Neutrophil (primary cell): ENCODE measurements around the gene ERGIC1.
A peak's percentile ranks its signal among the peaks of the same experiment; 100 is the strongest.
"Not testable (repeated sequence)": the region's sequence is repeated elsewhere in the genome, so short reads cannot be mapped to it uniquely, and the experiment has no call there.

Source experiments
- H3K27ac ChIP-seq: fragments of 200-600 bp; sonication (generic); 2 replicates; pipeline ENCODE4 v1.5.1; 2016; ENCODE audit warnings: mild to moderate bottlenecking, moderate library complexity
- H3K27me3 ChIP-seq: fragments of 200-600 bp; sonication (generic); 2 replicates; pipeline ENCODE4 v1.6.0; 2016; ENCODE audit warnings: mild to moderate bottlenecking
- H3K36me3 ChIP-seq: fragments of 200-600 bp; sonication (generic); 2 replicates; pipeline ENCODE4 v1.5.1; 2017
- H3K4me1 ChIP-seq, 2 experiments: fragments of 200-600 bp in 1 of 2; sonication (generic) in 1 of 2; 1 replicate in 1 of 2; 2 replicates in 1 of 2; pipeline versions ENCODE4 v1.5.1 to v1.6.1; 2013 to 2016; ENCODE audit warnings: low read depth in 1 of 2, low read length in 1 of 2, mild to moderate bottlenecking in 1 of 2, moderate library complexity in 1 of 2; ENCODE audit not compliant: control insufficient read depth in 1 of 2, insufficient read depth in 1 of 2
- H3K4me3 ChIP-seq, 2 experiments: fragments of 200-600 bp in 1 of 2; sonication (generic) in 1 of 2; 1 replicate in 1 of 2; 2 replicates in 1 of 2; pipeline ENCODE4 v1.5.1; 2013 to 2016; ENCODE audit warnings: low read depth in 1 of 2, low read length in 1 of 2, mild to moderate bottlenecking in 1 of 2, moderate library complexity in 1 of 2
- H3K9me3 ChIP-seq: fragments of 200-600 bp; sonication (generic); 2 replicates; pipeline ENCODE4 v1.5.1; 2016
- TF ChIP-seq, protein P1 (sequence below): fragments of 200-600 bp; sonication (generic); IDR thresholded peaks from 2 replicates; pipeline ENCODE4 v1.5.1; 2016; ENCODE audit warnings: antibody characterized with exemption

ERGIC1 gene

DNA sequence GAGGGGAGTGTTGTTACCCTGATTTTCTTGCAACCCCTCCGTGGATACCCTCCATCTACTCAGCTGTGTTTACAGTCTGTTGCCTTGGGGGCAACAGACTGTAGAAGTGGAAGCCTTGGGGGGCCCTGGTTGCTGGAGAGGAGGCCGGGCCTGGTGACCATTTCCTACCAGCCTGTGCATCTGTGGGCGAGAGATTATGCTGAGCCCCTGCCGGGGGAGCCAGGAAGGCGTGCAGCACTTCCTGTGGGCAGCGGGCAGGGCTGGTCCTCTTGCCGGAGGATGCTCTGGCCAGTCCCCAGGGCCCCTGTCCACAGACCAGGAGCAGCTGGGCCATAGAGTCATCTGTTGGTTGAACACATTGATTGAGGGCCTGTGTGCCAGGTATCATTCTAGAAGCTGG, 11.1 kb downstream of the ERGIC1 start:
- Histone ChIP-seq H3K4me3 (no peak overlapping the region), H3K27me3 (no peaks in the 10 kb centered on the region), H3K27ac (peak overlapping the region; percentile 39), H3K4me1 (peaks cover 10 to 14% of the 10 kb centered on the region in 2 experiments), H3K36me3 (no peaks in the 10 kb centered on the region), H3K9me3 (no peaks in the 10 kb centered on the region)
- TF ChIP-seq, protein P1, sequence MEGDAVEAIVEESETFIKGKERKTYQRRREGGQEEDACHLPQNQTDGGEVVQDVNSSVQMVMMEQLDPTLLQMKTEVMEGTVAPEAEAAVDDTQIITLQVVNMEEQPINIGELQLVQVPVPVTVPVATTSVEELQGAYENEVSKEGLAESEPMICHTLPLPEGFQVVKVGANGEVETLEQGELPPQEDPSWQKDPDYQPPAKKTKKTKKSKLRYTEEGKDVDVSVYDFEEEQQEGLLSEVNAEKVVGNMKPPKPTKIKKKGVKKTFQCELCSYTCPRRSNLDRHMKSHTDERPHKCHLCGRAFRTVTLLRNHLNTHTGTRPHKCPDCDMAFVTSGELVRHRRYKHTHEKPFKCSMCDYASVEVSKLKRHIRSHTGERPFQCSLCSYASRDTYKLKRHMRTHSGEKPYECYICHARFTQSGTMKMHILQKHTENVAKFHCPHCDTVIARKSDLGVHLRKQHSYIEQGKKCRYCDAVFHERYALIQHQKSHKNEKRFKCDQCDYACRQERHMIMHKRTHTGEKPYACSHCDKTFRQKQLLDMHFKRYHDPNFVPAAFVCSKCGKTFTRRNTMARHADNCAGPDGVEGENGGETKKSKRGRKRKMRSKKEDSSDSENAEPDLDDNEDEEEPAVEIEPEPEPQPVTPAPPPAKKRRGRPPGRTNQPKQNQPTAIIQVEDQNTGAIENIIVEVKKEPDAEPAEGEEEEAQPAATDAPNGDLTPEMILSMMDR, result peak; percentile 19

DNA sequence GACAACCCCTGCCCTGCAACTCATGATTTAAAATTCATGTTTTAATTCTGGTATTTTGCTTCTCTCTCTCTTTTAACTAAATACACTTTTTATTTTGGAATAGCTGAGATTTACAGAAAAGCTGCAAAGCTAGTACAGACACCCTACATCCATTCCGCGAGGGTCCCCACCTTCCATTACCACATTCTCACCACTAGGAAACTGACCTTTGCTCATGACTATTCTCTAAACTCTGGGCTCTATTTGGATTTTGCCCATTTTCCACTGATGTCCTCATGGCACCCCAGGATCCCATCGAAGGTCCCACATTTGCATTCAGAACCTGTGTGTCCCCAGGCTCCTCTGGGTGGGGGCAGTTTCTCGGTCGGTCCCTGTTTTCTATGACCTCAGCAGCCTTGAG, 11.5 kb downstream of the ERGIC1 start:
- Histone ChIP-seq H3K36me3 (no peaks in the 10 kb centered on the region), H3K27me3 (no peaks in the 10 kb centered on the region), H3K4me3 (no peak overlapping the region), H3K9me3 (no peaks in the 10 kb centered on the region), H3K4me1 (peaks cover 10 to 14% of the 10 kb centered on the region in 2 experiments), H3K27ac (peak overlapping the region; percentile 39)
- TF ChIP-seq, protein P1, result no peak

DNA sequence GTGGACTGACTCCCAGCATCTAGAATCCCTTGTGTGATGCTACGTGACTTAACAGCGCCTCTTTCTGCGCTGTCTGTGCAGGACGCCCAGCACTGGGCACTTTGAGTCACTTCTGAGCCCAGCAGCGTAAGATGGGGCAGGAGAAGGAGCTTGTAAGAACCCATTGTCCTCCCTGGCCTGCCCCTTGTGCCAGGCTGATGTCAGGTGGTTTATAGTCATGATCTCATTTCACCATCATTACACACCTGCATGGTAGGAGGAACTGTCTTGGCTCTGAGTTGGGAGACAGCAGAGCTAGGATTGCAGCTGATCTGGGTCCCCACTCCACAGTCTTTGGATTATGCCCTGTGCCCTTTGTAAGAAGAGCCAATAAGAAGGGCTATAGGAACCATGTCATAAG, 12.2 kb downstream of the ERGIC1 start:
- H3K27ac ChIP-seq, result no peak overlapping the region
- H3K36me3 ChIP-seq, result no peaks in the 10 kb centered on the region
- TF ChIP-seq, protein P1, result no peak

DNA sequence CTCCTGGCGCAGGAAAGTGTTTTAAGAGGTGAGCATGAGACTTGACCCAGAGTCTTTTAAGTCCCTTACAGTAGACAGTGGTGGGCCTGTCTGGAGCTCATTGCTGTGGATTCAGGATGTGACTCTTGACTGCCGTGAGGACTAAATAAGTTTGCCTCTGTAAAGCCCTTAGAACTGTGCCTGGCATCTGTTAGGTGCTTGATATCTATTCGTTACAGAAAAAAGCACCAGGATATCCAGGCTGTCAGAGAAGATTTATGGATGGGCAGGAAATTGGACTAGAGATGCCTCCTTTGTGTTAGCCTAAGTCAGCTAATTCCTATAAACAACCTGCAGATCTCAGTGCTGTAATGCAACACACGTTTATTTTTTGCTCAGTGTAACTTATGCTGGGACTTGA, 12.6 kb downstream of the ERGIC1 start:
- Histone ChIP-seq H3K4me3 (no peak overlapping the region), H3K4me1 (peaks cover 10 to 14% of the 10 kb centered on the region in 2 experiments), H3K36me3 (no peaks in the 10 kb centered on the region), H3K27me3 (no peaks in the 10 kb centered on the region), H3K27ac (peak overlapping the region; percentile 10), H3K9me3 (no peaks in the 10 kb centered on the region)
- TF ChIP-seq, protein P1, result no peak

More for the DNA sequence above, 12.2 kb downstream of the ERGIC1 start:
- Histone ChIP-seq H3K27me3 (no peaks in the 10 kb centered on the region), H3K4me1 (peaks cover 10 to 14% of the 10 kb centered on the region in 2 experiments), H3K4me3 (no peak overlapping the region), H3K9me3 (no peaks in the 10 kb centered on the region)

DNA sequence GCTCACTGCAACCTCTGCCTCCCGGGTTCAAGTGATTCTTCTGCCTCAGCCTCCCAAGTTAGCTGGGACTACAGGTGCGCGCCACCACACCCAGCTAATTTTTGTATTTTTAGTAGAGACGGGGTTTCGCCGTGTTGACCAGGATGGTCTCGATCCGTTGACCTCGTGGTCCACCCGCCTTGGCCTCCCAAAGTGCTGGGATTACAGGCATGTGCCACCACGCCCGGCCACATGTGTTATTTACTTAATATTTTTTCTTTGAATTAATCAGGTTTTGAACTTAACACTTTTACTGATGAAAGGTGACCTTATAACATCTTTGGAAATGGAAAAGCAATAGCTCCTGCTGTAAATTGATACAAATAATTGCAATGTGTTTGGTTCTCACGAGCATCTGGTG, 13.5 kb downstream of the ERGIC1 start:
- H3K4me3 ChIP-seq, H3K27me3 ChIP-seq, H3K36me3 ChIP-seq, H3K9me3 ChIP-seq: not testable (repeated sequence)
- Histone ChIP-seq H3K27ac (peak overlapping the region; percentile 21), H3K4me1 (peaks cover 6 to 12% of the 10 kb centered on the region in 2 experiments)

DNA sequence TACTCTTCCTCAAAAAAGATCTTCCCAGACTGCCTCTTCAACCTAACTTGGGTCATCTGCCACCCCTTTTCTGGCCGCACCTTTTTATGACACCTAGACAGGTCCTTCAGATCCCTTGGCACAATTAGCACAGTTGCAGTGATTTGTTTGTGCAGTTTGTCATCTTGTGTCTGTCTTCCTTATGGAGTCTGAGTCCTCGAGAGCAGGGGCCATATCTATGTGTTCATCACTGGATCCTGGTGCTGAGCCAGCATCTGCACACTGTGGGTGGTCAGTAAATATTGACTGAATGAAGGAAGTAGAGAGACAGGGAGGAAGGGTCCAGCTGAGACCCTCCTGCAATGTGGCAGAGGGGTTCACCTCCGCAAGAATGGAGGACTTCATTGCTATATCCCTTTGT, 14.4 kb downstream of the ERGIC1 start:
- TF ChIP-seq, protein P1, result no peak
- Histone ChIP-seq H3K4me1 (peaks cover 14 to 20% of the 10 kb centered on the region in 2 experiments), H3K4me3 (no peak overlapping the region)

More for the DNA sequence above, 14.4 kb downstream of the ERGIC1 start:
- Histone ChIP-seq H3K27me3 (no peaks in the 10 kb centered on the region), H3K36me3 (no peaks in the 10 kb centered on the region), H3K9me3 (no peaks in the 10 kb centered on the region), H3K27ac (peak overlapping the region; percentile 21)
